ENCODE data around the gene OR2M2.

The OR2M2 gene, protein sequence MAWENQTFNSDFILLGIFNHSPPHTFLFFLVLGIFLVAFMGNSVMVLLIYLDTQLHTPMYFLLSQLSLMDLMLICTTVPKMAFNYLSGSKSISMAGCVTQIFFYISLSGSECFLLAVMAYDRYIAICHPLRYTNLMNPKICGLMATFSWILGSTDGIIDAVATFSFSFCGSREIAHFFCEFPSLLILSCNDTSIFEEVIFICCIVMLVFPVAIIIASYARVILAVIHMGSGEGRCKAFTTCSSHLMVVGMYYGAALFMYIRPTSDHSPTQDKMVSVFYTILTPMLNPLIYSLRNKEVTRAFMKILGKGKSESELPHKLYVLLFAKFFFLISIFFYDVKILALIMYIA

DNA sequence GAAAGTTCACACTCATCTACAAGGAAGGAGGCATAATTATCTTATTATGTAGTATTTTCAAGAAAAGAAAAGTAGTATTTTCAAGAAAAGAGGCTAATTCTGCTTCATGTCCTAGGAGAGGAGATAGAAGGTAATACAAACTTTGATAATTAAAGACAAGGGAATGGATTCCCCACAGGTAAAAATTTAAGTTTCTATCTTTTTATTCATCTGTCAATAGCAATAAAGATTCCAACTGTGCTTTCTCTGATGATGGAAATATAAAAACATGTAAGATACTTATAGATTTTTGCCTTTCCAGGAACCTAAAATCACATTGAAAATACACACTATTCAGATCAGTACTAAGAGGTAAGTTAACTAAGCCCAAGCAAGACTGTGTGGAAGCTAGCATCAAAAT lies at the start of gene OR2M2:
OR2M2 (plus strand) TSS at position 301 of the 400 bp plus-strand sequence. CDS start 5,165 bp downstream, outside the sequence.
- no peak for DNase-seq

GRCh38 chr1:248127653-248128052 lies 47.0 kb upstream of the OR2M2 start:
- no peak for DNase-seq

DNA sequence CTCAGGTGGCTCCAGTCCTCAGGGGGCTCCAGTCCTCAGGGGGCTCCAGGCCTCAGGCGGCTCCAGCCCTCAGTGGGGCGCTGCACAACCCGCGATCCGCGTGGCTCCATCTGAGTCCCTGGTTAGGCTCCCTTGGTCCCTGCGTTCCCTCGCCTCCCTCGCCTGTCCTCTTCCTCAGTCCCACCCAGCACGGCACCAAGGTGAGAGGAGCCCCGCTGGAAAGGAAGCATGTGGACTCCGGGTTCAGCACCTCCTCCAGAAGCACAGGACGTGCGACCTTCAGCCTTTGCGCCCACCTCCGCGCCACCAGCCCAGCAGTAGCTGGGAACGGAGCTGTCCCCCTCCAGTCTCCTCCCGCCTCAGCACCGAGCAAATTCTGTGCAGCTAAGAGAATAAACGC lies 37.8 kb upstream of the OR2M2 start:
- no peak for DNase-seq

DNA sequence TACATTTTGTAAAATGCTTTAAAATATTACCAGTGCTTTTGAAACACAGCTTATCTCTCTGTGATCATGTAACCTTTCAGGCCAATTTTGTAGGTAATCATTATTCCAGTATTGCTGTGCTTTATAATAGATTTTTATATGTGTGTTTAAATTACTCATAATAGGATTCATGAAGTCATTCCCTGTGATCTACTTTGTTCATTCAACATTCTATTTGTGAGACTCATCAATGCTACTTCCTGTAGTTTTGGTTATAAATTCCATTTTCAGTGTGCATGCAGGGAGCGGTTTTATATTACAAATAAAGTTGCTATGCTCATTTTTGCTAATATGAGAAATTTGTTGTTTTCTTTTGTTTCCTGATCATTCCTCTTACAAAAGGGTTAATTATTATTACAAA lies 33.8 kb upstream of the OR2M2 start:
- no peak for DNase-seq

- no peak for DNase-seq
These were observed 31.3 kb upstream of the OR2M2 start for GRCh38 chr1:248143311-248143710.

GRCh38 chr1:248144513-248145198 lies 30.0 kb upstream of the OR2M2 start, which contains the start of gene OR2M5:
Gene OR2M5 (plus strand): TSS chr1:248145148. CDS start chr1:248145148, 0 bp downstream.
- DNase-seq: no peak

GRCh38 chr1:248152056-248152827 lies 22.4 kb upstream of the OR2M2 start:
- DNase-seq: no peak

- DNase-seq: no peak
These were observed 18.7 kb upstream of the OR2M2 start for GRCh38 chr1:248155927-248156326.

- no peak for DNase-seq
These were observed 15.9 kb upstream of the OR2M2 start for GRCh38 chr1:248158758-248159157.

DNA sequence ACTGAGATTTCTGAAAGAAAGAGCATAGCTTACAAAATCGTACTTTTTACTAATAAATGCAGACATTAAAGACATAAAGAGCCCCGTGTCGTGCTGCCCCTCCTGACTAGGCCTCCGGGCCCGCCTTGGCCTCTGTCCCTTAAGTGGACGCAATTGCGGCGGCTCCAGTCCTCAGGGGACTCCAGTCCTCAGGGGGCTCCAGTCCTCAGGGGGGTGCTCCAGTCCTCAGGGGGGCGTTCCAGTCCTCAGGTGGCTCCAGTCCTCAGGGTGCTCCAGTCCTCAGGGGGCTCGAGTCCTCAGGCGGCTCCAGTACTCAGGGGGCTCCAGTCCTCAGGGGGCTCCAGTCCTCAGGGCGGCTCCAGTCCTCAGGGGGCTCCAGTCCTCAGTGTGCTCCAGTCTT lies 10.6 kb upstream of the OR2M2 start:
- no peak for DNase-seq

DNA sequence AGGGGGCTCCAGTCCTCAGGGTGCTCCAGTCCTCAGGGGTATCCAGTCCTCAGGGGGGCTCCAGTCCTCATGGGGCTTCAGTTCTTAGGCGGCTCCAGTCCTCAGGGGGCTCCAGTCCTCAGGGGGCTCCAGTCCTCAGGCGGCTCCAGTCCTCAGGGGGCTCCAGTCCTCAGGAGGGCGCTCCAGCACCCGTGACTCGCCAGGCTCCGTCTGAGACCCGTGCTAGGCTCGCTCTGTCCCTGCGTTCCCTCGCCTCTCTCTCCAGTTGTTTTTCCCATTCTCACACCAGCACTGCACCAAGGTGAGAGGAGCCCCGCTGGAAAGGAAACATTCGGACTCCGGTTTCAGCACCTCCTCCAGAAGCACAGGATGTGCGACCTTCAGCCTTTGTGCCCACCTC lies 9.4 kb upstream of the OR2M2 start:
- no peak for DNase-seq

DNA sequence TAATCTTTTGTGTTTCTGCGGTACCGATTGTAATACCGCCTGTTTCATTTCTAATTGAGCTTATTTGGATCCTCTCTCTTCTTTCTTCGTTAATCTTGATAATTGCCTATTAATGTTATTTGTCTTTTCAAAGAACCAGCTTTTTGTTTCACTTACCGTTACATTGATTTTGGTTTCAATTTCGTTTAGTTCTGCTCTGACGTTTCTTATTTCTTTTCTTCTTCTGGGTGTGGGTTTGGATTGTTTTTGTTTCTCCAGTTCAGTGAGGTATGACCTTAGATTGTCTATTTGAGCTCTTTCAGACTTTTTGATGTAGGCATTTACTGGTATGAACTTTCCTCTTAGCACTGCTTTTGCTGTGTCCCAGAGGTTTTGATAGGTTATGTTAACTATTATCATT lies 9.4 kb downstream of the OR2M2 start:
- no peak for DNase-seq

- DNase-seq: no peak
These were observed 12.7 kb downstream of the OR2M2 start for GRCh38 chr1:248187363-248187762.

DNA sequence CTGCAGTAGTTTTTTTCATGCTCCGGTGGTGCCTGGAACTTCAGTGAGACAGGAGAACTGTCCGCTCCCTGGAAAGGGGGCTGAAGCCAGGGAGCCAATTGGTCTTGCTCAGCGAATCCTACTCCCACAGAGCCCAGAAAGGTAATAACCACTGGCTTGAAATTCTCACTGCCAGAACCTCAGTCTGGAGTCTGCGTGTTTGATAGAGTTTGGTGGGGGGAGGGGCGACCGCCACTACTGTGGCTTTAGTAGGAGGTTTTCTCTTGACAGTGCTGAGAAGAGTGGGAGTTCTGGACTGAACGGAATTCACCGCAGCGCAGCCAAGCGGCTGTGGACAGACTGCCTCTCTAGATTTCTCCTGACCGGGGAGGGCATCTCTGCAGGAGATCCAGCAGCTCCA lies 14.4 kb downstream of the OR2M2 start:
- DNase-seq: no peak

GRCh38 chr1:248194117-248194516 lies 19.5 kb downstream of the OR2M2 start:
- DNase-seq: no peak

DNA sequence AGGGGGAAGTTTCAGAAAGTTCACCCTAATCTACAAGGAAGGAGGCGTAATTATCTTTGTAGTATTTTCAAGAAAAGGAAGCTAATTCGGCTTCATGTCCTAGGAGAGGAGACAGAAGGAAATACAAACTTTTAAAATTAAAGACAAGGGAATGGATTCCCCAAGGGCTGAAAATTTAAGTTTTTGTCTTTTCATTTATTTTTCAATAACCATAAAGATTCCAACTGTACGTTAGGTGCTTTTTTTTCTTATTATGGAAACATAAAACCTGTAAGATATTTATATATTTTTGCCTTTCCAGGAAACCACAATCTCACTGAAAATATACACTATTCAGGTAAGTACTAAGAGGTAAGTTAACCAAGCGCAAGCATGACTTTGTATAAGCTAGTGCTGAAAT lies 22.3 kb downstream of the OR2M2 start, which contains the start of gene OR2M3:
OR2M3 (plus strand) TSS at position 301 of the 400 bp plus-strand sequence. CDS start 5,803 bp downstream, outside the sequence.
- DNase-seq: no peak

- DNase-seq: no peak
These were observed 41.3 kb downstream of the OR2M2 start for GRCh38 chr1:248215880-248216279.

DNA sequence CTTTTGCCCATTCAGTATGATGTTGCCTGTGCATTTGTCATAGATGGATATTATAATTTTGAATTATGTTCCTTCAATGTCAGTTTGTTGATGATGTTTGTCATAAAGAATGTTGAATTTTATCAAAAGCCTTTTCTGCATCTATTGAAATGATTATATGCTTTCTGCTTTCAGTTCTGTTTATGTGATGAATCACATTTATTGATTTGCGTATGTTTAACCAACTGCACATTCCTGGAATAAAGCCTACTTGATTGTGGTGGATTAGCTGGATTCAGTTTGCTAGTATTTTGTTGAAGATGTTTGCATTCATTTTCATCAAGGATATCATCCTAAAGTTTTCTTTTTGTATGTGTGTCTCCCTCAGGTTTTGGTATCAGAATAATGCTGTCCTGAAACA lies 50.9 kb downstream of the OR2M2 start:
- DNase-seq: no peak

- DNase-seq: no peak
These were observed 54.8 kb downstream of the OR2M2 start for GRCh38 chr1:248229360-248229908.
